ENCODE results near the gene CD300LG.
A peak's percentile ranks its signal among the peaks of the same experiment; 100 is the strongest.
"Not testable (repeated sequence)": the region's sequence is repeated elsewhere in the genome, so short reads cannot be mapped to it uniquely, and the experiment has no call there.

Gene CD300LG

GRCh38 chr17:43881181-43881580 is 34.2 kb downstream of the CD300LG start:
- no peak for DNase-seq

DNA sequence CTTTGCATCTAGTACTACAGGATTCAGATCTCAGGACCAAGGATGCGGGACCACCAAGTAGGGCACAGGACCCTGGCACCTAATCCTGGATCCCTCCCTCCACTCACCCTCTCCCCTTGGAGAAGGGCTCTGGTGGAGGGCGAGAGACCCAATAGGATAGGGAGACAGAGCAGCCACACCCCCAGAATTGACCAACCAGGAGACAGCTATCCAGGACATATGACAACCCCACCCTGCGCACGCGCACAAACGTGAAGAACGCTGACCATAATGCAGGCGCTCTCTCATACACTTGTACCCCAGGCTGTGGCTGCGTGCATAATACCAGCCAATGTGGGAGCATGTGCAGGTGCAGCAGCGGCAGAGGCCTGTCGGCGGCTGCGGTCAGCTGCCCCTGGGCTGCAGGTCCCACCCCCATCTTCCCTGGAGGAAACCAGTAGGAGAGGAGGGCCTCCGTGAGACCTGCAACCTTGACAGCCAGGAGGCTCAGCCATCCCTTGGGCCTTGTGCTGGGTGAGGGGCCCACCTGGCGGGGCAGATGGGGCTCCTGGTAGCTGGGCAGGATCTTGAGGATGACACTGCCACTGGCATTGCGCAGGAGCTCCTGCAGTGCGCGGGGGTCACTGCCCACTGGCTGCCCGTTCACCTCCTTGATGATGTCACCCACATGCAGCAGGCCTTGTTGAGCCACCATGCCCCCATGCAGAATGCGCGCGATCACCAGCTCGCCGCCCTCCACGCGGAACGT is 35.0 kb downstream of the CD300LG start:
- no peak for DNase-seq

GRCh38 chr17:43882761-43883415 is 35.9 kb downstream of the CD300LG start:
- DNase-seq: no peak

DNA sequence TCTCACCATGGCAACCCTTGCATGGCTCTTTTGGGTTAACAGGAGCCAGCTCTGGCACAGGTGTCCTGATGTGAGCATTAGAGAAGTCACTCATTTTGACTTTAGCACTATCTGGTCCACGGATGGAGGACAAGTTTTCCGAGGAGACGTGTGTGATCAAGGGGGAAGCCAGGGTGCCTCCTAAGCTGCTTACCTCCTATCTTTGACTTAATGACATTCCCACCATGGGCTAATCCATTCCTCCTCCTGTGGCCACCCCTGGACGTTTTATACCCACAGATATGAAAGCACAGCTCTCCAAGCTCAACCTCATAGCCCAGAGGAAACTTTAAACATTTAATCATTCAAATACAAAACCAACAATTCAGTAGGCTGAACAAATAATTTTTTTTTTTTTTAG is 41.6 kb downstream of the CD300LG start:
- DNase-seq: no peak

GRCh38 chr17:43890240-43890639 is 43.3 kb downstream of the CD300LG start:
- no peak for DNase-seq

DNA sequence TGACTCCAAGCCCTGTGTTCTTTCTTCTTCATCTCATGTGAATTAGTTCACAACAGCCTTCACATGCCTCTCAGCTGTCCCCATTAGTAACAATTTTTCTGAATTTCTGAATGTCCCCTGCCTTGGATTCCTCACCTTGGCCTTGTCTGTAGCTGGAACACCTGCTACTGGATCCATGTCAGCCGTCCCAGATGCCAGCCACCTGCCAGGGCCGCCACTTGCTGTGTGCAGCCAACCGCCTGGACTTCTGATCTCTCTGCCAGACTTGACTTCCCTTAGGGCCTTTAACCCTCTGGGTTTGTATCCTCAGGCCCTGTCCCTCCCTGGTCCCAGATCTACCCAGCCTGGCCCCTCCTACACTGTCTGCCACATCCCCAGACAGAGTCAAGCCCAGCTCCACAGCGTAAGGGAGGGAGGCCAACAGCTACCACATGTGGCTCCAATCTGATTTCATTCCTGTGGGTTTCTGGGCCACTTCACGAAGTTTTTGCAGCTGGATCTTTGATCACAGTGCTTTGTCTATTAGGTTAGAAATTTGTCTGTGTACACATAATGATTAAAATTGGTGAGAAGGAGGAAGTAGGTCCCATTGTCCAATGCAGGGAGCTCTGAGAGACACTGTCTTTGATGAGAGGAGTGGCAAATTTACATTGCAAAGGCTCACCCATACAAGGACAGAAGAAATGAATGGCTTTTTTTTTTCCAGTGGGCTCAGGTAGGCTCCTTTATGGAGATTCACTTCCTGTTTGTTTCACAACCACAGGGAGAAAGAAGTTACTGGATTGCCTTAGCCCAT is 45.1 kb downstream of the CD300LG start:
- DNase-seq: no peak

DNA sequence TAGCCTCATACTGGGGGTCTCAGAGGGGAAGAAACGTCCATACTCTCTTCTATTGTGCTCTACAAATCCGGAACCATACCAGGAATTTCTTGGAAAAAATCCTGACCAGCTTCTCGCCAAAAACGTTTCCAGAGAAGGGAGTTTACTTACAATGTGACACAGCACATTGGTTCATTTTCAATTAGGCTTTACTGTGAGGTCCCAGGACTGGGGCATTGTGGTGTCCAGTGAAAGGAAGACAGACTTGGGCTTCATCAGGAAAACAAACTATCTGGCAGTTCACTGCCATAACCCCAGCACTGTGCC is 45.6 kb downstream of the CD300LG start:
- DNase-seq: no peak

DNA sequence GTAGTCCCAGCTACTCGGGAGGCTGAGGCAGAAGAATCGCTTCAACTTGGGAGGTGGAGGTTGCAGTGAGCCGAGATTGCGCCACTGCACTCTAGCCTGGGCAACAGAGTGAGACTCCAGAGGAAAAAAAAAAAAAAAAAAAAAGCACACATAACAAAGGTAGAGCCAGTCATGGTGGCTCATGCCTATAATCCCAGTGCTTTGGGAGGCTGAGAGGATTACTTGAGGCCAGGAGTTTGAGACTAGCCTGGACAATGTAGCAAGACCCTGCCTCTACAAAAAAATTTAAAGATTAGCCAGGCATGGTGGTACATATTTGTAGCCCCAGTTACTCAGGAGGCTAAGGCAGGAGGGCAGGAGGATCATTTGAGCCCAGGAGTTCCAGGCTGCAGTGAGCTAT is 47.5 kb downstream of the CD300LG start:
- not testable (repeated sequence) for DNase-seq

GRCh38 chr17:43897831-43898230 is 50.9 kb downstream of the CD300LG start:
- no peak for DNase-seq

- DNase-seq: no peak
Measured at GRCh38 chr17:43898446-43898845, 51.5 kb downstream of the CD300LG start.

DNA sequence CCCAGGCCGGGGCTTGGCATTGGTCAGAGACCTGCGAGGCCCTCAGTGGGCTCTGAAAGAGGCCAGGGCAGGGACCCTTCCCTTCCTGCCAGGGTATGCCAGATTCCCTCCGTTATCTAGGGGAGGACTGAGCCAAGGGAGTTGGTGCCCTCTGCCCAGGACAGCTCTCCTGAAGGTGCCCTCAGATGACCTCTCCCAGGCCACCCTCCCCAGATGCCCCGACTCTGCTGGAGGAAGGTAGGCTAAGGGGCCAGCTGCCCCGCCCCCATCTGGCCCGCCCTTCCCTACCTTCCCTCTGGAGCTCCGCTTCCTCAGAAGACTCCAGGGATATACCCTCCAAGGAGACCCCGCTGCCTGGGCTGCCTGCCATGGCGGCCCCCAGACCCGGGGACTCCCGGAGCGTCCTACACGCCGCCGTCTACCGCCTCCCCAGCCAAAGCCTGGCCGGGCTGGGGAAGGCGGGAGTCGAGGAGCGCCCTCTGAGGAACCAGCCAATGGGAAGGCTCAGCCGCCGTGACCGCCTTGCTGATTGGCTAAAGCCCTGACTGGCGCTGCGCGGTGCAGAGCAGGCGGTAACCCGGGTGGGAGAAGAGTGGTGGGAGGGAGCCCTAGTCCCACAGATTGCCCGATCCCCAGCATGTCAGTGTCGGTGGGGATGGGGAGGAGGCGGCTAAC is 53.3 kb downstream of the CD300LG start:
- peak; percentile 84 for DNase-seq

- no peak for DNase-seq
Measured at GRCh38 chr17:43900858-43901754, 54.1 kb downstream of the CD300LG start.

- DNase-seq: no peak
Measured at GRCh38 chr17:43901861-43902589, 55.0 kb downstream of the CD300LG start.

DNA sequence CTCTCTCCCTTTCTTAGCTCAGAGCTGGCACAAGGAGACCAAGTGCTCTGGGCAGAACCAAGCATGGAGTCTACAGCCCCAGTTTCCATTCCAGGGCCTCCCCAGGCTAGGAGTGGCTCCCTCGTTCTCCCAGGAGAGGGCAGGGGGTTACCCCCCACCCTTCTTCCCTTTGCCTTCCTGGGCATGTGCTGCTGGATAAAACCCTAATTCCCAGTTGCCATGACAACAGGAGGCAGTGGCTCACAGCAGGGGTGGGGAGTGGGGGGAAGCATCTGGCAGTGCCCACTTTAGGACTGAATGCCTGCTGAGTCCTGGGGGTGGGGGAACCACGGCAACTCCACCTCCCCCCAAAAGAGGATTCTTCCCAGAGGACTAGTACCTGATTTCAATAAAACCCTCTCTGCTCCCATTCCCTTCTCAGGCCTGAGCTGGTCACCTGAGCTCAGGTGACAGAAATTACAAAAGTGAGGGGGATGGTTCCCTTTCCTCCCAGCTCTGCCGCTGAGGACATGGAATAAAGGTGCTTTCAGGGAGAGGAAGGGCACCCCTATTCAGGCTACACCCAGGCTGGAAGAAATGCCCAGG is 58.5 kb downstream of the CD300LG start:
- DNase-seq: no peak

GRCh38 chr17:43905985-43906852 is 59.2 kb downstream of the CD300LG start:
- peak; percentile 51 for DNase-seq

DNA sequence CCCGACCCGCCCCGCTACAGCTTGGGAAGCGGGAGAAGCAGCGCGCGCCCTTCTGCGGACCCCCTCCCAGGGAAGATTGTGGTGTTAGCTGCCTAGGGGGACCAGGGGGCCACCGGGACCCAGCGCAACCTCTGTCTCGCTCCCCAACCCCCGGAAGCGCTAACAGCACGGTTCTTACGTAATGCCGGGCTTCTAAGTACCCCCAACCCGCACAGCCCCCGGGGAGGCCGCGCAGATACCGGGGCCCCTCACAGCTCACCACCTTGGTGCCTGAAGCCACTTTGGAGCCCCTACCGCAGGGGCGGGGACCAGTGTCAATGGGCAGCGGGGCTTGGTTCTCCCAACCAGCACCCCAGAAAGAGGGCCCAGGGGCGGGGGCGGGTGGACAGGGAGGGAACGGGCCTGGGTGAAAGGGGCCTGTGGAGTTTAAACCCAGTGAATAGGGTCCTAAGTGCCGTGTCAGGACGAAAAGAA is 60.0 kb downstream of the CD300LG start:
- DNase-seq: peak; percentile 26

DNA sequence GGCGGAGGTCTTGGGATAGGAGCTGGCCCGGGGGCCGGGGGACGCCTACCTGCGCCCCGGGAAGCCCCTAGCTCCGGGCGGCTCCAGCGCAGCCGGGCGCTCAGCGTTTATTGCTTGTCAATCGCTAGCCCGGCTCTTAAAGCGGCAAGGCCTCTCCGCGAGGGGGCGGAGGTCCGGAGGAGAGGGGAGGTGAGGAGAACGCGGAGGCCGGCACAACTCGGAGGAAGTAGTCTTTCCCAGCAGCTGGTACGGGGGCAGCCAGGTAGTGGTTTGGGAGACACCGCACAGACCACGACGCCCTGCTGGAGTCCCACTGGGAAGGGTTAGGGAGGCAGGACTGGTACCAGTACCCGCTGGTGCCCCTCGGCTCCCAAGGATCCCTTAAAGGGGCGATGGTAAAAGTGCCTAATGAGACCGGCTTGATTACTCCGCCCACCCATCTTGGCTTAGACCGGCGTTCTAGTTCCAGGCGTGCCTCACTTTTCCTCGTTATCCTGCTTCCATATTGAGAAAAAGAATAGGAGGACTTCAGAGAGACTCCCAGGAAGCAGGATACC is 60.5 kb downstream of the CD300LG start, which contains the start of gene MPP2:
TSS of gene MPP2 (minus strand) at position 112 of the 557 bp plus-strand sequence. CDS start 3,076 bp downstream, outside the sequence.
- peak; percentile 60 for DNase-seq

DNA sequence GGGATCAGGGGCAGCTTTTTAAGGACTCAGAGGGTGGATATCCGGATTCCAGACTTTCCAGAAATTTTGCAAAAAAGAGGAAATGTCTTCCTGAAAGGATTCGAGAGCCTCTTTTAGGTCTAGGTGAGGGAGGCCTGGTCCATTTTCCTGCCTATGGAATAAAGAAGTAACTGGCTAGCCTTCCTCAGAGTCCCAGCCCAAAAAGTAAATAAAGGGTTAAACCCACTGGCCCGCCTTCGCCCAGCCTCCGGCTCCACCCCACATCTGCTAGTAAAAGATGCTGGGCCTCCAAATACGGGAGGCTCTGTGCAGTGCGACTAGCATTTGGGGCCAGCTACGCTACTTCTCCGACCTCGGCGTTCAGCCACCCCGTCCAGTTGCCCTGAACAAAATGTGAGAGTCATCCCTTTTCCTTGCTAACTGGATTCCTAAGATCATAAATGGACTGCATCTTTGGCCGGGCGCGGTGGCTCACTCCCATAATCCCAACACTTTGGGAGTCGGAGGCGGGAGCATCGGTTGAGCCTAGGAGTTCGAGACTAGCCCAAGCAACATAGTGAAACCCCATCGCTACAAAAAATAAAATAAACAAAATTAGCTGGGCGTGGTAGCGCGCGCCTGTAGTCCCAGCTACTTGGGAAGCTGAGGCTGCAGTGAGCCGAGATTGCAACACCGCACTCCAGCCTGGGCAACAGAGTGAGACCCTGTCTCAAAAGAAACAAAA is 61.2 kb downstream of the CD300LG start:
- DNase-seq: peak; percentile 60

All from CD4-positive, alpha-beta T cell treated with Interleukin-10 for 1 hour (primary cell).